ENCODE data around the gene KIR3DL2.

- TF ChIP-seq EZH2 (IDR thresholded peaks at IDR 0.05; ENCODE audit: low read depth) (no peak), CTCF (conservative IDR thresholded peaks at IDR 0.05) (no peak)
Measured at GRCh38 chr19:54877471-54877870, 27.2 kb downstream of the KIR3DL2 start.
